Measurements from ENCODE around the gene ETV6. TPM values are rescaled to one million over a fixed set of nuclear protein-coding genes. Genes with fewer than 3 reads are reported as not detected.

ETV6 gene
- total and polyA plus RNA-seq, 12 donors: 2.7 to 33.5 (median 15.2) TPM

DNA sequence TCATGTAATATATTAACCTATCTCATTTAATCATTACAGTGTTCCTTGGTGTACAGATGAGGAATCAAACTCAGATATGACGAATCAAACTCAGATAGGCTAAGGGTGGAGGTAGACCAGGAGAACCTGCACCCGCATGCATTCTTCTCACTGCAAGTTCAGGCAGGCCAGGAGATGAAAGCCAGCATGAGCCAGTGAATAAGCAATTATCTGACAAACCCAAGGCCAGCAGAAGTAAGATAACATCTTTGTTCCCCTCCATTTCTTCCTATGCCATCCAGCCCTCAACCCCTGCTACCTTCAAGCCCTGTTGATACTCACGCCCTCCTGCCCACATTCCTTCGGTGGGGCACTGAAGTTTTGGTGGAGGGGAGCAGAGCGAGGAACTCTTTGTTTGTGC, 152.2 kb downstream of the ETV6 start:
- 66 to 77% methylated on average over 5 of the region's 5 CpGs for WGBS, 2 donors
- Histone ChIP-seq H3K4me3 (no peak overlapping the region), H3K36me3 (no peaks in the 10 kb centered on the region), H3K4me1 (peaks cover 0 to 55% (median 31%) of the 10 kb centered on the region in 9 donors), H3K27ac (peak overlapping the region in 2 of 10 donors; percentile 12 to 42), H3K9me3 (no peaks in the 10 kb centered on the region), H3K27me3 (no peaks in the 10 kb centered on the region)
- TF ChIP-seq, protein P1, sequence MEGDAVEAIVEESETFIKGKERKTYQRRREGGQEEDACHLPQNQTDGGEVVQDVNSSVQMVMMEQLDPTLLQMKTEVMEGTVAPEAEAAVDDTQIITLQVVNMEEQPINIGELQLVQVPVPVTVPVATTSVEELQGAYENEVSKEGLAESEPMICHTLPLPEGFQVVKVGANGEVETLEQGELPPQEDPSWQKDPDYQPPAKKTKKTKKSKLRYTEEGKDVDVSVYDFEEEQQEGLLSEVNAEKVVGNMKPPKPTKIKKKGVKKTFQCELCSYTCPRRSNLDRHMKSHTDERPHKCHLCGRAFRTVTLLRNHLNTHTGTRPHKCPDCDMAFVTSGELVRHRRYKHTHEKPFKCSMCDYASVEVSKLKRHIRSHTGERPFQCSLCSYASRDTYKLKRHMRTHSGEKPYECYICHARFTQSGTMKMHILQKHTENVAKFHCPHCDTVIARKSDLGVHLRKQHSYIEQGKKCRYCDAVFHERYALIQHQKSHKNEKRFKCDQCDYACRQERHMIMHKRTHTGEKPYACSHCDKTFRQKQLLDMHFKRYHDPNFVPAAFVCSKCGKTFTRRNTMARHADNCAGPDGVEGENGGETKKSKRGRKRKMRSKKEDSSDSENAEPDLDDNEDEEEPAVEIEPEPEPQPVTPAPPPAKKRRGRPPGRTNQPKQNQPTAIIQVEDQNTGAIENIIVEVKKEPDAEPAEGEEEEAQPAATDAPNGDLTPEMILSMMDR (IDR thresholded peaks at IDR 0.05): no peak
- ATAC-seq (no peak), DNase-seq (no peak)
- intact Hi-C loops (cut with DNase I): no loop called here

DNA sequence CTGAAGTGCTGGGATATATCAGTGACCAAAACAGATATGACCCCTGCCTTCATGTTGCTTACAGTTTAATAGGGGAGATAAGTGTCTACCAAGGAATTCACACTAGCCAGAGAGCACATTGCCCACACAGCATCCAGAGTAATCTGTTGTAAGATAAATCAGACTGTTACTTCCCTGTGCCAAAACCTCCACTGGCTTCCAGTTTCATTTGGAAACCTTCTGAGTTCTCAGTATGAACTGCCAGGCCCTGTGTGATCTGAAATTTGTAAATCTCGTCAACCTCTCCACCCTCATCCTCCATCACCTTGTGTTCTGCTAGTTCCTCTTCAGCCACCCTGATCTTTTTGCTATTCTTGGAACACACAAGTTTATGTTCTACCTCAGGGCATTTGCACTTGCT, 154.7 kb downstream of the ETV6 start:
- Histone ChIP-seq H3K27ac (no peak overlapping the region), H3K9me3 (no peaks in the 10 kb centered on the region), H3K4me1 (peaks cover 0 to 38% (median 6%) of the 10 kb centered on the region in 9 donors), H3K4me3 (no peak overlapping the region), H3K27me3 (no peaks in the 10 kb centered on the region), H3K36me3 (no peaks in the 10 kb centered on the region)
- no peak for DNase-seq
- intact Hi-C loops (cut with DNase I): no loop called here
- ATAC-seq: no peak
- 69 to 92% methylated on average over 1 of the region's 1 CpG for WGBS, 2 donors
- TF ChIP-seq, protein P1 (IDR thresholded peaks at IDR 0.05): no peak

DNA sequence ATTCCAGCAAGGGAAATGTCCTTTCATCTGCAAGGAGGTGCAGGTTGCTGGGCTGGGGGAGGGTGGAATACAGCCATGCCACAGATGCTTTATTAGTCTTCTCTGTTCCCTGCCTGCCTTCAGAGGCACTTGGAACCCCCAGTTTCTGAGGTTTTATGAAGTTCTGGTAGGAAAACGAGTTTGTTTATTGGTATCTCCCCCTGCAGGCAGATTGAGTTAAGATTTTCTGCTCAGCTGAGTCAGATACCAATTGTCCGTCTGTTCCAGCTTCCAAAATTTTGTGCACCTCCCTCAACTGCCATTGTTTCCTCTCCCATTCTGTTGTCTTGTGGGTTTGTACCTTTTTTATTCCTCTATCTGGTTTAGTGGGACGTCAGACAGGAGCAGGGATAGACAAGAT, 155.6 kb downstream of the ETV6 start:
- intact Hi-C loops (cut with DNase I): no loop called here
- H3K36me3 ChIP-seq: no peaks in the 10 kb centered on the region
- H3K27ac ChIP-seq: no peak overlapping the region
- DNase-seq: no peak
- peaks cover 0 to 38% (median 0%) of the 10 kb centered on the region in 9 donors for H3K4me1 ChIP-seq
- no peak overlapping the region for H3K4me3 ChIP-seq
- no peaks in the 10 kb centered on the region for H3K27me3 ChIP-seq
- ATAC-seq: no peak
- no peaks in the 10 kb centered on the region for H3K9me3 ChIP-seq
- TF ChIP-seq, protein P1 (IDR thresholded peaks at IDR 0.05): peak in 3 of 9 donors; percentile 14 to 23 (median 15)
- WGBS, 2 donors: 77 to 84% methylated on average over 3 of the region's 3 CpGs

DNA sequence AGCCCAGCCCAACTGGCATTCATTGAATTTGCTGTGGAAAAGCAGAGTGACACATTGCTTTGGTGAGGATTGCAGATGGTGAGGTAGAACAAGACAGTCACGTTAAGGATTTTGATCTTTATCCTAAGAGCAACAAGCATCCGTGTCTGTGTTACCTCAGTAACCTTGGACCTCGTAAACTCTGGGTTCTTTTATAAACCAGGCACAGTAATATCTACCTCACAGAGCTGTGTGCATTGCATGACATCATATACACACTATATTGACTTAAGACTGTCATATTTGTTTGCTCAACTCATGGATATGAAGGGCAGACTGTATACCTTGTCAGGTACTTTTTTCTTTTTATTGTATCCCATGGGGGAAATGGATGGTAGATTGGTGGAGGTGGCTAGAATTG, 156.2 kb downstream of the ETV6 start:
- intact Hi-C loops (cut with DNase I): no loop called here
- ATAC-seq: no peak

More for the DNA sequence above, 156.2 kb downstream of the ETV6 start:
- no peak for DNase-seq
- Histone ChIP-seq H3K4me1 (peaks cover 0 to 44% (median 3%) of the 10 kb centered on the region in 9 donors), H3K27ac (no peak overlapping the region), H3K36me3 (no peaks in the 10 kb centered on the region), H3K9me3 (no peaks in the 10 kb centered on the region), H3K4me3 (no peak overlapping the region), H3K27me3 (no peaks in the 10 kb centered on the region)
- 91 to 97% methylated on average over 3 of the region's 3 CpGs for WGBS, 2 donors
- TF ChIP-seq, protein P1 (IDR thresholded peaks at IDR 0.05): no peak
